Dedifferentiated amniotic fluid mesenchymal stem cell (primary cell): Measurements from ENCODE around the gene KDM4B.

Experiments
- DNase-seq: peaks from one replicate; pipeline ENCODE4 v3.0.0-alpha.2; 2016; ENCODE audit errors: extremely low spot score

KDM4B gene

GRCh38 chr19:5134691-5135090 is 165.8 kb downstream of the KDM4B start:
- no peak for DNase-seq

DNA sequence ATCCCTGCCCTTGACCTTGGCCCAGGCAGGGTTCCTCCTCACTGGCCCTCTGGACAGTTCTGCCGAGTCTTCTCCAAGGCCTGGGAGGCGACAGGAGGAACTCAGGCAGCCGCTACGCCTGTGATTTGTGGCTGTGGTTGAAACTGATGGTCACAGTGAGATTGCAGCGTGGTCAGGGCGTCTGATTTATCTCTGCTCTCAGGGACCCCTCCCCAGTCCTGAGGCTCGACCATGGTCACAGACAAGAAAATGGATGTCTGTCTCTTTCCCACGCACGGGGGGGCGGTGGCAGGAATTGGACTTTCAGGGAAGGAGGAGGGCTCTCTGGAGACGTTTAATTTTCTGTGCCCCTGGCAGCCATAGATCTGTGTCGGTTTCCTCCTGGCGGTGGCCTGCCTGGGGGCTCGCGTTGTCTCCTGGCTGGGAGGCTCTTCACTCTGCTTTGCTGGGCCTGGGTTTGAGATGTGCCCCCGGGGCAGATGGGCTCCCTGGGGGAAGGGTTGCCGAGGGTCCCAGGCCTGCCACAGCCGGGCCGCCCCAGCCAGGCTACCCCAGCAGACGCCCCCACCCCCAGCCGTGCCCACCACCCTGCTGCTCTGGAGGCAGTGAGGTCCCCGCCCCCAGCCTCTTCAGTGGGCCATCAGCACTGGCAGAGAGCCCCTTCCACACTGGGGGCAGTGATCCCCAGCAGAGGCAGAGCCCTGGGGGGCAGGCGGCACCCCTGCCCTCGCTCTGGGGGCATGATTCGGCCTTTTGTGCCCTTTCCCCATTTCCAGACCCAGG is 167.4 kb downstream of the KDM4B start:
- DNase-seq, result no peak

GRCh38 chr19:5137114-5137513 is 168.2 kb downstream of the KDM4B start:
- DNase-seq, result no peak

GRCh38 chr19:5137571-5138124 is 168.7 kb downstream of the KDM4B start:
- DNase-seq, result no peak

DNA sequence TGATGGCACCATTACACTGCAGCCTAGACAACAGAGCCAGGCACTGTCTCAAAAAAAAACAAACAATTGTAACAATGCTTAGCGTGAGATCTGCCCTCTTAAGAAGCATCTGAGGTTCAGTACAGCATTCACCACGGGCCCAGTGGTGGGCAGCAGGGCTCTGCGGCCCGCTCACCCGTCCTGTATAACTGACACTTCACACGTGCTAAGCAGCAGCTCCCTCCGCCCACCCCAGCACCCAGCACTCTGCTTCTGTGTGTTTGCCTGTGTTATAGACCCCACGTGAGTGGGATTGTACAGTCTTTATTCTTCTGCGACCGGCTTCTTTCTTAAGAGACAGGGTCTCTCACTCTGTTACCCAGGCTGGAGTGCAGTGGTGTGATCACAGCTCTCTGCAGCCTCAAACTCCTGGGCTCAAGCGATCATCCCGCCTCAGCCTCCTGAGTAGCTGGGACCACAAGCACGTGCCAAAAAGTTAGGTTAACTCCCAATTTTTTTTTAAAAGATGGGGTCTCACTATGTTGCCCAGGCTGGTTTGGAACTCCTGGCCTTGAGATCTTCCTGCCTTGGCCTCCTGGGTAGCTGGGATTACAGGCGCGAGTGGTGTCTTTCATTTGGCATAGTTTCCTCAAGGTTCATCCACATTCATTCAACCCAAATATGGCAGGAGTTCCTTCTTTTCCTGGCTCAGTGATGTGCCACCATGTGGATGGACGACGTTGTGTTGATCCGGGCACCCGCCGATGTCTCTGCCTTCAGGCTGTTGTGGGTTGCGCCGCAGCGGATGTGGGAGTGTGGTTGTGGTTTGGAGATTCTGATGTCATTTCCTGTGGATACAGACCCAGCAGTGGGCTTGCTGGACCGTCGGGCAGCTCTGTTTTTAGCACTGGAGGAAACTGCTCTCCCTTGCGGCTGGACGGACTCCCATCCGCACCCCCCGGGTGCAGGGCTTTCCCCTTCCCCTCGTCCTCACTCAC is 170.0 kb downstream of the KDM4B start:
- DNase-seq, result peak; percentile 58

DNA sequence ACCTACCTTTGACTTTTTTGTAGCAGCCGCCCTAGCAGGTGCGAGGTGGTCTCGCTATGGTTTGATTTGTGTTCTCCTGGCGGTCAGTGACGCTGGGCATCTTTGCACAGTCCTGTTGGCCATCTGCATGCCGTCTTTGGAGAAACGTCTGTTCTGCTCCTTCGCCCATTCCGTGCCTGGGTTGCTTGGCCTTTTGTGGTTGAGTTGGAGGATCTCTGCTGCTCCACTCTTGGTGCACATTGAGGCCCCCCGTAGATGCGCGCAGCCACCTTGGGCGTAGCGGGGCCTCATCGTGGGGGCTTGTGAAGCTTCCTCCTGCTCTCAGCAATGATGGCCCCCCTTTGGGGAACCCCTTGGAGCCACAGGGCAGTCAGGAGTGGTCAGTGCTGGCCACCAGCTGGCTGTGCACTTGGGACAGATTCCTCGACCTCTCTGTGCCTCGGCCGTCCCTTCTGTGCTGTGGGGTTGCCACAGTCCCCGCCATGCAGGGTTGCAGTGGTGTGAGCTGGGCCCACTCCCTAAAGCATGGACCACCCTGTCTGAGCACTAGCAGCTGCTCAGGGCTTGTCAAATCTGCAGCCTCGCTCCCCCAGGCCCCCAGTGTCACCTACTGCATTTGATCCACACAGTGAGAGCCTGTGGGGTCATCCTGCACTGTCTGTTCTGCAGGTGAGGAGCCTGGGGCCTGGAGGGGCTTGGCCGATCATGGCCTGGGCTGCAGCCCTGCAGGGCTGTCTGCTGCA is 170.8 kb downstream of the KDM4B start:
- DNase-seq, result no peak

GRCh38 chr19:5141129-5141849 is 172.4 kb downstream of the KDM4B start:
- DNase-seq, result no peak

DNA sequence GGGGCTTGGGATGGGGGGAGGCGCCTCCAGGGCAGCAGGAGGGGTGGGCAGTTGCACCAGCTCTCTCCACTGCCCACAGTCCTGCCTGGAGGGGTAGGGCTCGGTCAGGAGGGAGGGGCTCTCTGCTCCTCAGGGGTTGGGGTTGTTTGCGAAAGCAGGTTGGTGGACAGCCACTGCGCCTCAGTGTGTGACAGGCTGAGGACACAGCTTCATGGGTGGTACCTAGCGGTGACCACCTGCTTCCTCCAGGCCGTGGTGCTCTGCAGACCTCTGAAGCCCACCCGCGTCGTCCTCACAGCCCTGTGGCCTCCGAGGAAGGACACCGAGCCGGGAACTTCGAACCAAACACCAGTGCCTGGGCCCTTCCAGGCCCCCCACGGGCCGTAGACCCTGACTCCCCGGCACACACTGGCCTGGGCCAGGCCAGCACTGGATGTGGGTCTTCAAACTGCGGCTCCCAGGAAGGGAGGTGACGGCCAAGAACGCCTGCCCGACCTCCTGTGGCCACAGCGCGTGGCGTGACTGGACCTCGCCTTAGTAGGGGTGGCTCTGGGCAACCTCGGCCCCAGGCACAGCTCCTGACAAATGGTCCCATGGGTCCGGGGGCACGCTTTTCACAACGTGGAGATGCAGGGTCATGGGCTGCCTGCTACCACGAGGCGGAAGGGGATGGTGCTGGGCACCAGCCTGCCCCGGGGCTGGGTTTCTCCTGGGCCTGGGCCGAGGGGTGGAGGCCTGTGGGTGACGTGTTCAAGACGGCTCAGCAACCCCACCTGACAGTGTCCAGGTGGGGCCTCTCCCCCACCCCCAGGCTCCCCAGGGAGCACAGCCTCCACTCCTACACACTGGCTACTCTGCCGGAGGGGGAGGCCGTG is 173.2 kb downstream of the KDM4B start:
- DNase-seq, result no peak

DNA sequence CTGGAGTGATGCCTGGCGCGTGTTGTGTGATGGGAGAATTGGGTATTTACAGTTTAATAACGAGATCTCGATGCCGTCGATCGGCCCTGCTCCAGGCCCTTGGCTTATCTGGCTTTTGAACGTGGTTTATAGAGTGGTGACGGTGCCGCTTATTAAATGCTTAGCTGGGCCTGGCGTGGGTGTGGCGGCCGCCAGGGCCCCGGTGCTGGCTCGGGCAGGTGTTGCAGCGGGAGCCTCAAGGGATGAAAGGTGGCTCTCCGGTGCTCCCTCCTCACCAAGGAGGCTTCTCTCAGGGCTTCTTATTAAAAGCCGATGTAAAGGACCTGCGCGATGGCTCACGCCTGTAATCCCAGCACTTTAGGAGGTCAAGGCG is 173.8 kb downstream of the KDM4B start:
- no peak for DNase-seq

GRCh38 chr19:5143471-5144411 is 174.8 kb downstream of the KDM4B start:
- DNase-seq, result no peak

- no peak for DNase-seq
These were observed 175.7 kb downstream of the KDM4B start for GRCh38 chr19:5144545-5145179.

DNA sequence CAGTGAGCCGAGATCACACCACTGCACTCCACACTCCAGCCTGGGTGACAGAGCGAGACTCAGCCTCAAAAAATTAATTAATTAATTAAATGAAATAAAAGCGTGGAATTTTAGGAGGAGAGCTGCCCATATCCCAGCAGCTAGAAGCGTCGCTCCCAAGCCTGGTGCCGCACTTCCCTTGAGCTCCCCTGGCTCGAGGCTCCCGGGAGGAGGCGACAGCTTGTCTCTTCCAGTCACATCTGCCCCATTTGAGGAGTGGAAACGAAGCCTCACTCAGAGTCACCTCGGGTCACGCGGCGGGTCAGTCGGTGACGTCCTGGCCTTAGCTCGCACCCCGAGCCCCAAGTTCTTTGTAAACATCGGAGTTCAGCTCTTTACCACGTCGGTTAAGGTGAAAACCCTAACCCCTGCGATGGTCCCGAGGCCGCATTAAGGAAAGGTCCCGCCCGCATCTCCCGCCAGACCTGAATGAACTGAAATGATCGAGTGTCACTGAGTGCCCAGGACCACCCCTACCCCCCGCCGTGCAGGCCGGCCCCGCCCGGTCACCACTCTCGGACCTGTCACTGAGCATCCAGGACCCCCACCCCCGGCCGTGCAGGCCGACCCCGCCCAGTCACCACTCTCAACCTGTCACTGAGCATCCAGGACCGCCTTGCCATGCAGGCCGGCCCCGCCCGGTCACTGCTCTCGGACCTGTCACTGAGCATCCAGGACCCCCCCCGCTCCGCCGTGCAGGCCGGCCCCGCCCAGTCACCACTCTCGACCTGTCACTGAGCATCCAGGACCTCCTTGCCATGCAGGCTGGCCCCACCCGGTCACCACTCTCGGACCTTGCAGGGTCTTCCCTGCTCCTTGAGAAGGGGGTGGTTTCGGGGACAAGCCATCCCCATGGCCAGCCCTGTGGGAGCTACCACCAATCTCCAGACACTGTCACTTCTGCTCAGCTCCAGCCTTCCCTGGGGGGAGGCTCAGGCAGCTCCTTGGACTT is 176.9 kb downstream of the KDM4B start:
- DNase-seq, result no peak

- DNase-seq, result no peak
These were observed 178.4 kb downstream of the KDM4B start for GRCh38 chr19:5147074-5147977.

DNA sequence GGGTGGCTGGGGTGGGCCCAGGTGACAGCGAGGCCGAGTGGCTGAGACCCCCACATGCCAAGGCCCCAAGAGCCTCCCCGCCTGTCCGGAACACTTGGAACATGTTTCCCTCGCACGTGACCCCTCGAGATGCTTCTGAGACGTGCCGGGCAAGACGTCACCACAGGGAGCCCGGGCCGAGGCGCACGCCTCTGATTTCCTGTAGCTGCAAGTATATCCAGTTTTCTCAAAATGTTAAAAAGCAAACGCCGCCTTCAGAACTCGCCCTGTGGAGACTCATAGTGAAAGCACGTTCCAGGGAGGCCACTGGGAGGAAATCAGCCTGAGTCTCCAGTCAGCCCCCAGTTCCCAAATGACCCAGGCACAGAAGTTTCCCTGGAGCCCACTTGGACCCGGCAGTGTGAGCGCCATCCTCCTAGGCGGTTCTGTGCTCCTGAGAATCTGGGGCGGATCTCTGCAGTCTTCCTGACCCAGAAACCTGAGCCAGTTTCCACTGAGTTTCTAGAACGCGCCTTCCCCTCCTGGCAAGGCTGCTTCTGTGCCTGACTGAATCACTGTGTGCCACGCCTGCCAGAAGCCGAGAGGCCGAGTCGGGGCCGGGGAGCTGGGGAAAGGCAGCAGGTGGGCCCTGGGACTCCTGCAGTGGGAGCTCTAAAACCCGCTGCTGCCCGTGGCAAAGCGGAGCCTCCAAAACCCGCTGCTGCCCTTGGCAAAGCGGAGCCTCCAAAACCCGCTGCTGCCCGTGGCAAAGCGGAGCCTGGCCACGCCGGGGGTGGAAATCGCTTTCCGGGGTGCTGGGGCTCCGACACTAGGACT is 179.3 kb downstream of the KDM4B start:
- DNase-seq, result no peak

DNA sequence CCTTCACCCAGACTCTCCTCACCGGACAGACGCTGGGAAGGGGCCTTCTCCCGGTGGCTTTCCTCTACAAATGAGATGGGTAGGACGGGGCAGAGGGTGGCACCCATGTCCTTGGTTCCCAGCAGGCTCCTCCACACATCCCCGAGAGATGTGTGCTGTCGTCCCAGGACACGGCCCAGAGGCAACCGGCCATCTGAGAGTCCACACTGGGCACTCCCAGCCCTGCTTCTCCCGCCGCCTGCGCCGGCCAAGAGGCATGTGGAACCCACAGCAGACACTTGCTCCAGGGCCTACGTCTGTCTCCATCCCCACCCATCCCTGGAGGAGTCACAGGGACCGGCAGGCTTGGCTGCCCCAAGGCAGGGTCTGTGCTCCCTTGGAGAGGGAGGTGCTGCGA is 179.9 kb downstream of the KDM4B start:
- no peak for DNase-seq
